T-helper 9 cell (primary cell): ENCODE measurements around the gene FNDC7.
"Not testable (repeated sequence)": the region's sequence is repeated elsewhere in the genome, so short reads cannot be mapped to it uniquely, and the experiment has no call there.

Experiments used
- DNase-seq: peaks from one replicate; pipeline ENCODE4 v3.0.0-alpha.2; 2020

The FNDC7 gene

GRCh38 chr1:108699375-108700332, 13.1 kb upstream of the FNDC7 start:
- DNase-seq = no peak

GRCh38 chr1:108701176-108701849, 11.4 kb upstream of the FNDC7 start:
- DNase-seq = no peak

DNA sequence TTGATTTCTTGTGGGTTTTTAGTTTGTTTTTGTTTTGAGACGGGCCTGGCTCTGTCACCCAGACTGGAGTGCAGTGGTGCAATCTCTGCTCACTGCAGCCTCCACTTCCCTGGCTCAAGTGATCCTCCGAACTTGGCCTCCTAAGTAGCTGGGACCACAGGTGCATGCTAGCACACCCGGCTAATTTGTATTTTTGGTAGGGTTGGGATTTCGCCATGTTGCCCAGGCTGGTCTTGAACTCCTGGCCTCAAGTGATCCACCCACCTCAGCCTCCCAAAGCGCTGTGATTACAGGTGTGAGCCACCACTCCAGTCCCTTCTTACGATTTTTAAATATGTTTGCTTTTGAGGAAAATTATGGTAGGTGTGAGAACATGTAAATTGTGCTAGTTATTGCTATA, 10.6 kb upstream of the FNDC7 start:
- not testable (repeated sequence) for DNase-seq

DNA sequence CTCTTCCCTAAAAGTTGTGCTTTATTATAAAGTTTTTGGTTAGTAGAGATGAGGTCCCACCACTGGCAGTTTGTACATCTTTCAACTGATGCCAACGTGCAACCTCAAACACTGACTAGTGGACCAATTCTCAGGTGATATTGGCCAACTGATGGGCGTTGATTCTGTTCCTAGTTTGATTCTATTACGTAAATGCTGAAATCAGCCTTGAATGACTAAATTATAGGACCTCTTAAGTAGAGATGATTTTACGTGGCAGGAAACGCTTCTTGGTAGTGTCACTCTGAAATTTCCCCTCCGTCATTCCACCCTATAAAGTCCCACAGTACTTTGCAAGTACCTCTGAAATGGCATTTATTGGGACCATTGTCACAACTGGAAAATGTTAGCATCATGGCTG, 8.8 kb upstream of the FNDC7 start:
- DNase-seq = peak; percentile 12

DNA sequence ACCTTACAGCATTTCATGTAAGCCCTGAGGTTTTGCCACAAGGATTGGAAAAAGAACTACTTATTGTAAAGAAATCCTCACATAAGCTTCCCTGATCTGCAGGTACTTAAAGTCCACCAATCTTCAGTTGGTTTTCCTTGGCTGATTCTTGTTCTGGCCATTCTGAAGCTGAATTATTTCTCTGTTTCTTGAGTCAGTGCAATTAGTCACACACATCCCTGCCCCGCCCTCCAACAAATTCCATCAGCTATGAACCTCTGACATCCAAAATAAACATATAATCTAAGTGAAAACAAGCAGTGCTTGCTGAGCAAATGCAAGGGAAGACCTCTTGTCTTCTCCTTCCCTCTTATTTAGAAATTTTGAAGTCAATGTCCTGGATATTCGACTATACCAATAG, 8.2 kb upstream of the FNDC7 start:
- DNase-seq = no peak

DNA sequence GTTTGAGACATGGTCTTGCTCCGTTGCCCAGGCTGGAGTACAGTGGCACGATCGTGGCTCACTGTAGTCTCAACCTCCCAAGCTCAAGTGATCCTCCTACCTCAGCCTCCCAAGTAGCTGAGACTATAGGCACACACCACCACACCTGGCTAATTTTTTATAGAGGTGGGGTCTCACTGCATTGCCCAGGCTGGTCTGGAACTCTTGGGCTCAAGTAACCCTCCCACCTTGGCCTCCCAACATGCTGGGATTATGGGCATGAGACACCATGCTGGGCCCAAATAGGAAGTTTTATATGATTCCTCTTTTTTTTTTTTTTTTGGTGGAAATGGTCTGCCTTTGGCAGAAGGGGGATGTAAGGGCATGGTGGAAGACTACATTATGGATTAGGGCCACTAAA, 6.1 kb upstream of the FNDC7 start:
- DNase-seq = no peak

DNA sequence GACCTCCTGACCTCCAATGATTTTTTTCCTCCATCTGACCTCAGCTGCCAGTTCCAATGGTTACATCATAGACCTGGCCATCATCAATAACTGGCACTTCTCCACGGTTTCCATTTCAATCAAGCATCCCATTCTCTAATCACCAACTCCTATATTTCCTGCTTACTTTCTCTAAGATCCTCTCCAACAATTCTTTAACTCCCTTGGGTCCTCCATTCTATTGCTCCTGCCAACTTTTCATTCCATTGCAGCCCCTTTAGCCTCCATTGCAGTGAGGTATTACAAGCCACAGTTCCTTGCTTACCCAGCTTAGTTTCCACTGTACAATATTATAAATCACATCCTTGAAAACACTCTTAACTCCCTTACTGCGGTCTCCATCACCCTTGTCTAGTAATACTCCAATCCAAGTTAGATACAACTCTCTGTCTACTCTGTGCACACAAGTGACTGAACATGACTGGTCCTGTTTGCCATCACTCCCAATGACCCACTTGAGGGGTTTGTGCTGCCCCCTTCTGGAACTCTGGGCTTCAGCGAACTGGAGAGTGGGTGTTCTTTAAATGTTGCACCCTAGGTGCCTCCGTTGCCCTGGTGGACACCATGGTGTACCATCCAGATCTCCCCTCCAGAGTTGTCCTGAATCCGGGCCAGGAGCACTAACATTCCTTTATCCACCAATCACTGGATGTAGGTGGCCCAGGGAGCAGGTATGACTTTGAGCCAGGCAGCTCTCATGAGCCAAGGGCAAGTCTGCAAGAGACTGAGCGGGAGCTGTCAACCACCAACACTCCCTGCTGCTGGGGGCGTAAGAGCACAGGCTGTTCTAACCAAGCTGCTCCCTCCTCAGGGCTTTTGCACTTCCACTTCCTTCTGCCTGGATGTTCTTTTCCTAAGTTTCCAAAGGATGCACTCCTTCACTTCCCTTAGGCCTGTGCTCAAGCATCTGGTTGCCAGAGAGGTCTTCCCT, 3.7 kb upstream of the FNDC7 start:
- peak; percentile 53 for DNase-seq

- DNase-seq = no peak
Observed at GRCh38 chr1:108715932-108716331, 3.2 kb downstream of the FNDC7 start.

DNA sequence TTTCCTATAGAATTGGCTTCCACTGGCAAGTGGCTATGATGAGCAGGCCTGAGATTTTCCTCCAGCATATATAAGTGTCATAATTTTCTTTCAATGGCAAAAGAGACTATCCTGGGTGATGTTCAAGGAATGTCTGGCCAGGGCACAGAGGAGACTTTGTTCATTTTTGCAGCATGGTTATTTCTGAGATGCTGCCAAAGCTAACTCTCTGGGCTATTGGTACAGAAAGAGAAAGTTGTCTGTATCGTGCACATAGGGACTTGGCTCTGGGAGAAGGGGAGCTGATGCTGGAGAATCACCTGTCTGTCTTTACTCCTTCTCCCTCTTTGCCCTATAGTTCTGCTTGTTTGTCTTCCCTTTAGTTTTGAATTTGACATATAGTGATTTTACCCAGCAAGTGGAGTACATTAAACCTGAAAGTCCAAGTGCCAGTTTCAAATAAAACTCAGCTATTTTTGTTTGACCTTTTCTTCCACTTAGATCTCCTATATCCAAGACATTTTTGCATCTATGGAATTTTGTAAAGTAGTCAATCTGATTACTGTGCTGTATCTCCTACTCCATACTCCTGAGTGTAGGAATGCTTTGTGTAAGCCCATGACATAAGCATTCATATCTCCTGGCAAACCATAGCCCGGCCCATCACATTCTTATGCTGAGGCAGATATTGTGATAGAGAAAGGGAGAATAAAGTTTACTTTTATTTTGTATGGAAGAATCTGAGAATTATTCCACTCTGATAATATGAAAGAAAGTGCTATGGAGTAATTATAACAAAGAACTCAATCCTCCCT, 3.9 kb downstream of the FNDC7 start:
- DNase-seq = no peak

DNA sequence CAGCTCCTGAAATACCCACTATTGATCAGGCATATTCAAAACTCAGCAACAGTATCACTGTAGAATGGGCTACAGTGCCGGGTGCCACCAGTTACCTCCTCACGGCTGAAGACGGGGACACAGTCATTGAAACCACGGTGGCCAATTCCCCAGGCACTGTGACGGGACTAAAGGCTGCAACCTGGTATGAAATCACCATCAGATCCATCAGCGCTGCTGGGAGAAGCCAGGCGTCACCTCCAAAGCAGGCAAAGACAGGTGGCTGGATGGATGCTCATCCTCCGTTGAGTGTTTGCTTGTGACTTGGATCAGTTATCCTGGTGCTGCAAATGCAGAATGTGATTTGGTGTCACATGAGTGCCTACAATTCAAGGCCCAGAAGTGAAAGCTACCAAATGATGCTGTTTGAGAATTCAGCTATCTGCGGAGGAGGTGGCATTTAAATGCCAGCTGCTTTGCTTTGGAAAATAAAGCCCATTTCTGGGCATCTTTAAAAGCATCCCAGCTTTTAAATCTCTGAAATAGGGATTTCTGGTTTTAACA, 5.1 kb downstream of the FNDC7 start:
- DNase-seq = no peak

GRCh38 chr1:108718927-108719655, 6.4 kb downstream of the FNDC7 start:
- no peak for DNase-seq

DNA sequence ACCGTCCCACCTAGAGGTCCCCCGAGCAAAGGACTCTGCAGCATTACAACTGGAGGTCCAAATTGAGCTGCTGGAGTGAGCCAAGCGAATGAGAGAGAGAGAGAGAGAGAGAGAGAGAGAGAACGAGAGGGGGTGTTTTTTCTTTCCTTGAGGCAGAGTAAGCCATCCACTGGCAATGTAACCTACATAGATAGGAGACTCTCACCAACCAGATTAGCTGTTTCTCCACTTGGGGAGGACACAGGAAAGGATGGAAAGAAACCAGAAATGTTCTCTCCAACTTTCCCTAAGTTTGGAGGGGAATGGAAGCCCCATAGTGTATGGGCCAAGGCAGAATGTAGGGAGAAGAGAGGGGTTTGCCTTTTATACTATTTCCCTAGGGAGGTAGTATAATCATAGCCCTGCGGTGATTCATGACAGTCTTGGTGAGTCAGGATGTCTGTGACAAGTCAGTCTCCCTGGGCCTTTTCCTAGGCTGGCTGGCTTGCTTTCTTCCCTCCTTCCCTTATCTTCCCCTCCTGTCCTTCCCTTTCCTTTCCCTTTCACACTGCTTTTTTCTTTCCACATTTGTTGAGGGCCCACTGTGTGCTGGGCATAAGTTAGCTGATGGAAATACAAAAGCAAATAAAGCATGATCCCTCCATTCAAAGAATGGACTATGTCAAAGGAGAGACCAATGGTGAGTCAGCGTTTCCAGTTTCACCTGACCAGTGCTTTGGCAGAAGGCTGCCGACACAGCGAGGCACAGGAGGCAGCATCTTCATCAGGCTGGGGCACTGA, 7.1 kb downstream of the FNDC7 start:
- DNase-seq = no peak

GRCh38 chr1:108722292-108722691, 9.6 kb downstream of the FNDC7 start:
- no peak for DNase-seq

- DNase-seq = no peak
Observed at GRCh38 chr1:108725906-108726305, 13.2 kb downstream of the FNDC7 start.

DNA sequence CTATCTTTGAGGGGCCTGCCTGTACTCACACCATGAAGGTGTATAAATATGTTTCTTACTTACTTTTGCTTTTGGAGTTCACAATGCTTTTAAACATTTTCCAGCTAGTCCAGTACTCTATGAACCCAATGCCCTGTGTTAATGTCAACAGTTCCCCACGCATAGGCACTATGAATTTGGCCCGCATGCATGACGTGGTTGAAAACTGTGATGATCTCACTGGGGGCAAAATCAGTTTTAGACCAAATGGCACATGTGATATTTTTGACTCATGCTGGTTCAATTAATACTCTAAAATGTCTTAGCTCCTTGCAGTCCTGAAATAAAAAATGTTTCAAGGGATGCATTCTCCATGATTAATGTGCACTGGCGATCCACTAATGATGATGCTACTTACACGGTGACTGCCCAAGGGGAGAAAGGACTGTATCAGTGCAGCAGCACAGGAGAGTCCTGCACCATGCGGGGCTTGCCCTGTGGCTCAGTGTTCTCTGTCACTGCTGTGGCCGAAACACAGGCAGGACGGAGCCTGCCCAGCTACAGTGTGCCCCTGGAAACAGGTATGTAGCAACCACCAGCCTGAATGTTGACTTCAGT, 15.7 kb downstream of the FNDC7 start:
- no peak for DNase-seq

DNA sequence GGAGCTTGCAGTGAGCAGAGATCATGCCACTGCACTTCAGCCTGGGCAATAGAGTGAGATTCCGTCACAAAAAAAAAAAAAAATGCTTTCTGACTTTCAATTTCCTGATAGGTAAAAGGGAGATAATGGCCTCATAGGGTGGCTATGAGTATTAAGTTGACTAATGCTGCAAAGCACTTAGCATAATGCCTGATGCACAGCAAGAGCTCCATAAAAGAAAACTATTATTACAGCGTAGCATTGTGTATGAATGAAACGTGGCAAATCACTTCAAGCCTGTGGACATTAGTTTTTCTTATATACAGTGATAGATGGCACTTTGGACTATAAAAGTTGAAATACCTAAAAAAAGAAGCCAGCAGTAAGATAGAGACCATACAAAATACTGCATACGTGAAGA, 16.8 kb downstream of the FNDC7 start:
- DNase-seq = no peak

- no peak for DNase-seq
Observed at GRCh38 chr1:108732398-108732797, 19.7 kb downstream of the FNDC7 start.

GRCh38 chr1:108734171-108734865, 21.6 kb downstream of the FNDC7 start:
- no peak for DNase-seq

DNA sequence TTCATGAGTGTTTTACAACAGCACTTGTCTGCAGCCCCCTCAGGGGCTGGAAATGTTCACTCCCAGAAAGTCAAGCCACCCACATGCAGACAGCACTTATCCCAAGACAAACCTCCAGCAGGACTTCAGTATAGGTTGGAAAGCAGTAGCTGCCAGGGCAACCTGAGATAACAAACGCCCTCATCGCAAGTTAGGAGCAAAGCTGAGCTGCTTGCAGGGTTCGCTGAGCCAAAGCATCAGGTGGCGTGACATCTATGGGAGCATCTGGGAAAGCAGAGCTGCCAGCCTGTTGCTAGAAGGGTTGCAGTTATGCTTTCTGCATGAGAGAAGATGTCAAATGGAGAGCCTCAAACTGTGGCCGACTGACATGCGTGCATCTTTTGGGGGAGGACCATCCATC, 29.5 kb downstream of the FNDC7 start:
- DNase-seq = no peak
